Stimulated activated naive CD8-positive, alpha-beta T cell treated with anti-CD3 and anti-CD28 coated beads, Interleukin-15, Interleukin-2, amounts not matched to agents 100 U/mL and 50 U/mL, for 24 hours (primary cell): ENCODE data around the gene SBK2.
"Not testable (repeated sequence)": the region's sequence is repeated elsewhere in the genome, so short reads cannot be mapped to it uniquely, and the experiment has no call there.

Experiments
- ATAC-seq: fragments of 150-1000 bp; cut with Tn5 transposase; one replicate; pipeline ENCODE4 v1.10.0; 2021
- DNase-seq: peaks from one replicate; pipeline ENCODE4 v3.0.0; 2021

SBK2 gene

DNA sequence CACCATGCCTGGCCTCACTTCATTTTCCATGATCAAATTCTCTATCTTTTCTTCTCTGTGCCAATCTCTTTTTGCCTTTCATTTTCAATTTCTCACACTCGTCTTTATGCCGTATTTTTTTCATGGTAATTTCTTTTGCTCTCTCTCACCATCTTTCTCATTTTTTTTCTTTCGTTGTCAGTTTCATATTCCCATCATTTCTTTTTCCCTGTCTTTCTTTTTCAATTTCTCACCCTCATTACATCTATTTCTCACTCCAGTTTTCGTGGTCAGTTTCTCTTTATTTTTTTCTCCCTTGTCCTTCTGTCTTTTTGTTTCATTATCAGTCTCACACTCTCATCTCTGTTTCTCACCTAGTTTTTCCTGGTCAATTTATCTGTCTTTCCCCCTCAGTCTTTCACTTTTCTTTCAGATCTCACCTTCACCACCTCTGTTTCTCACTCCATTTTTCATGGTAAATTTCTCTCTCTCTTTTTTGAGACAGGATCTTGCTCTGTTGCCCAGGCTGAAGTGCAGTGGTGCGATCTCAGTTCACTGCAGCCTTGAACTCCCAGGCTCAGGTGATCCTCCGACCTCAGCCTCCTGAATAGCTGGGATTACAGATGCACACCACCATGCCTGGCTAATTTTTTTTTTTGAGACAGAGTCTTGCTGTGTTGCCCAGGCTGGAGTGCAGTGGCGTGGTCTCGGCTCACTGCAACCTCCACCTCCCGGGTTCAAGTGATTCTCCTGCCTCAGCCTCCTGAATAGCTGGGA, 34.6 kb downstream of the SBK2 start:
- ATAC-seq: no peak
- no peak for DNase-seq

DNA sequence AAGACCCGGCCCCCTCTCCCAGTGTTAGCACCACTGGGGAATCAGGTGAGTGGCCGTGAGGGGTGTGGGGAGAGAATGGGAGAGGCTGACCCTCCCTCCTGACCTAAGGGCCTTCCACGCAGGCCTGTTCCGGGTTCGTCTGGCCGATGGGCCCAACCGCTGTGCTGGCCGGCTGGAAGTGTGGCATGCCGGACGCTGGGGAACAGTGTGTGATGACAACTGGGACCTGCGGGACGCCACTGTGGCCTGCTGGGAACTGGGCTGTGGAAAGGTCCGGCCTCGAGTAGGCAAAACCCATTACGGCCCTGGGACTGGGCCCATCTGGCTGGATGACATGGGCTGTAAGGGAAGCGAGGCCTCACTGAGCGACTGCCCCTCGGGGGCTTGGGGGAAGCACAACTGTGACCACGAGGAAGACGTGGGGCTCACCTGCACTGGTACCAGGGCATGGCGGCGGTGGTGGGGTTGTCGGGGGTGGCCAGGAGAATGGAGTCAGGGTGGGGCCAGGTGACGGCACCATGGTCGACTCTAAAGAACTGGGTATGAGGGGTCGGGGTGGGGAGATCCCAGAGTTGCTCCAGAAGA, 36.5 kb downstream of the SBK2 start:
- DNase-seq (no peak), ATAC-seq (no peak)

- ATAC-seq (no peak), DNase-seq (no peak)
Observed at GRCh38 chr19:55498246-55498840, 38.6 kb downstream of the SBK2 start.

GRCh38 chr19:55497763-55498162, 39.2 kb downstream of the SBK2 start:
- ATAC-seq: no peak
- no peak for DNase-seq

GRCh38 chr19:55496820-55497219, 40.1 kb downstream of the SBK2 start:
- not testable (repeated sequence) for ATAC-seq, DNase-seq

DNA sequence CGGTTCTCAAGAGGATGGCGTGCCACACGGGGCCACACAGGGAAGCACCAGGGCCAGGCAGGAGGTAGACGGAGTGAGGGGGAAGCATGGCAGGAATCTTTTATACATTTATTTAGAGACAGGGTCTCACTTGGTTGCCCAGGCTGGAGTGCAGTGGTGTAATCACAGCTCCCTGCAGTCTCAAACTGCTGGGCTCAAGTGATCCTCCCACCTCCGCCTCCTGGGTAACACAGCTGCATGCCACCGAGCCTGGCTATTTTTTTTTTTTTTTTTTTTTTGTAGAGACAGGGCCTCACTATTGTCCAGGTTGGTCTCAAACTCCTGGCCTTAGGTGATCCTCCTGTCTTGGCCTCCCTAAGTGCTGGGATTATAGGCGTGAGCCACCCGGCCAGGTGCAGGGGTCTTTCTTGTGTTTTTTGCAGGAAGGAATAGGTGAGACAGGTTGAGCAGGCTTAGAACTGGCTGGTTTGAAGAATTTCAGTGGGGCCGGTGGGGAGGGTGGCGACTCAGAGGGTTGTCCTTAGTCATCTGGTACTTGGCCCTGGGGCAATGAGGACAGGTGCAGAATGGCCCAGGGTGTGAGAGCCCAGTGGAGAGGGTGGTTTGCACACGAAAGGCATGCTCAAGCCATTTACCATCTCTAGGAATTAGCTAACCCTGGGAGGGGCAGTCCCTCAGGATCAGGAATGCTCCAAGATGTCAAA, 41.1 kb downstream of the SBK2 start:
- DNase-seq (no peak), ATAC-seq (no peak)

DNA sequence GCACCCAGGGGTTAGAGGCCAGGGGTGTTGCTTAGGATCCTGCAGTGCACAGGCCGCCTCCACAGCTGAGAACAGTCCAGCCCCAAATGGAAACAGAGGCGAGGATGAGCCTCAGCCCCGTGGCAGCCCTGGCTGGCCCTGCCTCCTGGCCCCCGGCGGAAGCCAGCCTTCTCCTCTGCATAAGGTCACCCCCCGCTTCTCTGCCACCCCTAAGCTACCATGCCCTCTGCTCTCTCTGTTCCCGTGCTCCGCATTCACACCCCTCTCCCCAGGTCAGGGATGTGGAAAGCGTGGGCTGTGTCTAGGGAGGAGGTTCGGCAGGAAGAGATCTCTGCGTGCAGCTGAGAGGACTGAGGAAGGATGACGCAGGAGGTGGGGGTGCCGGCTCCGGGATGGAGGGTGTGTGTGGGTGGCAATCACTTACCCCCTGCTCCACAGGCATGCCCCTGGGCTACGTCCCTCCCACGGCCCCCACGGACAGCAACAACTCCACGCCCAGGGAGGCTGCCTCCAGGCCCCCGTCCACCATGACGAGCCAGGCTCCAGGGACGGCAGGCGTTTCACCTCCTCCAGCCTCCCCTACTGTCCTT, 42.7 kb downstream of the SBK2 start:
- ATAC-seq (peak; percentile 61), DNase-seq (no peak)

DNA sequence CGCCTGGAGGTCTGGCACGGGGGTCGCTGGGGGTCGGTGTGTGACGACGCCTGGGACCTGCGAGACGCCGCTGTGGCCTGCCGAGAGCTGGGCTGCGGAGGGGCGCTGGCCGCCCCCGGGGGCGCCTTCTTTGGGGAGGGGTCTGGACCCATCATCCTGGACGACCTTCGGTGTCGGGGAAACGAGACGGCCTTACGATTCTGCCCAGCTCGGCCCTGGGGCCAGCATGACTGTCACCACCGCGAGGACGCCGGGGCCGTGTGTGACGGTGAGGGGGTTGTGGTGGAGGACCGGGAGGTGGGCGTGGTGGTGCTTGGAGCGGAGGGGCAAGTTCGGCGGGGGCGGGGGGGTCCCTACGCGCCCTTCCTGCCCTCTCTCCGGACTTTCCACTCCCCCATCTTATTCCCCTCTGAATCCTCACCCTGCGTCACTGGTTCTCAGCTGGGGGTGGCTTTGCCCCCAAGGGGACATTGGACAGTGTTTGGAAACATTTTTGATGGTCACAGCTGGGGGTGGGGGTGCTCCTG, 43.2 kb downstream of the SBK2 start:
- DNase-seq (no peak), ATAC-seq (no peak)

DNA sequence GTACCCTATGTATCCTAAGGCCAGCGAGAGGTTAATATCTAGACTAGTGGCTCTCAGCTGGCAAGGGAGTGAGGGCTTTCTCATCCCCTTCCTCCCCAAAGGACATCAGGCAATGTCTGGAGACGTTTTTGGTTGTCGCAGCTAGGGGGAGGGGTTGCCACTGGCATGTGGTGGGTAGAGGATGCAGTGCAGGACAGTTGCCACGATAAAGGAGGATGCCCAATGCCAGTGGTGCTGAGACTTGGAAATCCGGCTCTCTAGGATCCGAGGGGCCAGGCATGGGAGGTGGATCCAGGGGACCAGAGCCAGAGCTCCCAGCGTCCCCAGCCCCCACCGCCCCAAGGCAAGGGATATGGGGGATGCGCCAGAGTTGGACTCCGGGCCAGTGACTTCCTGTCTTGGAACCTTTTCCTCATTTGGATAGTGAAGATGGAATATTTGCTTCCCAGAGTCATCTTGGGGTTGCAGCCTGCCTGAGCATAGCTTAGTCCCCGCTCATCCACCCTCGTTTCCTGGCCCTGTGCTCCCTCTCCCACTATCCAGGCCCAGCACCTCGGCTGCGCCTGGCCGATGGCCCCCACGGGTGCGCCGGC, 43.8 kb downstream of the SBK2 start:
- no peak for DNase-seq
- ATAC-seq: no peak

GRCh38 chr19:55492362-55492944, 44.5 kb downstream of the SBK2 start:
- no peak for DNase-seq
- ATAC-seq: no peak

DNA sequence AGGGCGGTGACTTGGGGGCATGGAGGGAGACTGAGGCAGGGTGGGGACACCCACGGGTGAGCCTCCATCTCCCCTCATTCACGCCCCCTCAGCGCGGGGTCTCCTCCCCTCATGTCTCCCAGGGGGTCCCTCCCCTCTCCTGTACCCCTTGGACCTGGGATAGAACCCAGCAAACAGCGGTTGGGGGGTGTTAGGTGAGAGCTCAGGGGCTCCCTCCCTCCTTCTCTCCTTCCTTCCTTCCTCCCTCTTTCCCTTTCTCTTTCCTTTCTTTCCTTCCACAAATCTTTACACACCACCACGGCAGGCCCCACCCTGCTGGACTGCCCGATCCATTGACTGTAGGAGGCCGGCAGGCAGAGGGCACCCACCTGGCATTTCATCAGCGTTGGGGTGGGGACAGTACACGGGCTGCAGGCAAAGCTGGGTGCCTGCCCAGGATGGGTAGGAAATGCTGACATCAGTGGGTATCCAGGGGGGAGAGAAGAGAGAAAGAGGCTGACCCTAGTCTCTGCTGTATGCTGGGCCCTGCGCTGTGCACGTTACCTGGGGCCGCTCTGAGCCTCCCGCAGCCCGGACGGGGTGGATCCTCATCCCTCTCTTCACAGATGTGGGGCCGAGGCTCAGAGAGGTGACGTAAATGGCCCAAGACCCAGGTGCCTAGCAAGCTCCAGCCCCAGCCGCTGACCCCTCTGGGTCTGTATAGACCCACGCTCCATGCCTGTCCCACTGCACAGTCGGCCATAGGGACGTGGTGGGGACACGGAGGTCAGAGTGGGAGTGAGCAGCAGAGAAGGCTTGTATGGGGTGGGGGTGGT, 45.2 kb downstream of the SBK2 start:
- ATAC-seq (no peak), DNase-seq (no peak)

- no peak for ATAC-seq
- no peak for DNase-seq
Observed at GRCh38 chr19:55490478-55491432, 46.2 kb downstream of the SBK2 start.

GRCh38 chr19:55489711-55490477, 47.0 kb downstream of the SBK2 start:
- no peak for DNase-seq
- no peak for ATAC-seq

GRCh38 chr19:55488986-55489710, 47.8 kb downstream of the SBK2 start:
- ATAC-seq (no peak), DNase-seq (no peak)

- DNase-seq (no peak), ATAC-seq (no peak)
Observed at GRCh38 chr19:55487924-55488687, 48.8 kb downstream of the SBK2 start, which contains the start of gene SSC5D. SSC5D (plus strand) TSS chr19:55488436; CDS start chr19:55488590, 154 bp downstream.

GRCh38 chr19:55486971-55487923, 49.7 kb downstream of the SBK2 start:
- ATAC-seq (peak; percentile 65), DNase-seq (peak; percentile 83)
